Upper lobe of right lung (tissue), 1 donor: ENCODE data around the gene SVBP. TPM values are rescaled to one million over a fixed set of nuclear protein-coding genes. Genes with fewer than 3 reads are reported as not detected.

Experiments used
- ATAC-seq: fragments of 200-7000 bp; cut with Tn5 transposase; one replicate; pipeline ENCODE4 v1.9.1; 2020; ENCODE audit warnings: mild to moderate bottlenecking, moderate library complexity
- DNase-seq: peaks from one replicate; pipeline ENCODE4 v3.0.0-alpha.2; 2020
- H3K27ac ChIP-seq: fragments of 200-600 bp; one replicate; pipeline ENCODE4 v1.8.0; 2022
- H3K27me3 ChIP-seq: fragments of 200-600 bp; one replicate; pipeline ENCODE4 v1.8.0; 2022; ENCODE audit warnings: mild to moderate bottlenecking
- H3K36me3 ChIP-seq: fragments of 200-600 bp; one replicate; pipeline ENCODE4 v1.8.0; 2022
- H3K4me1 ChIP-seq: fragments of 200-600 bp; one replicate; pipeline ENCODE4 v1.8.0; 2022
- H3K4me3 ChIP-seq: fragments of 200-600 bp; one replicate; pipeline ENCODE4 v1.8.0; 2022; ENCODE audit warnings: mild to moderate bottlenecking
- H3K9me3 ChIP-seq: fragments of 200-600 bp; one replicate; pipeline ENCODE4 v1.8.0; 2022
- CTCF ChIP-seq: fragments of 200-600 bp; IDR thresholded peaks from one replicate; pipeline ENCODE4 v1.8.0; 2022; ENCODE audit warnings: antibody characterized with exemption
- intact Hi-C: fragments of 100-400 bp; cut with DNase I; formaldehyde crosslinking; loops from one replicate; pipeline ENCODE4 v1.11.0; 2022
- total RNA-seq: library from RNA; stranded (reverse); fragmentation: NEBNext Ultra II Directional; extraction: Animal tissue kit (Norgen Biotek cat#: 25700); gene quantifications from one replicate; pipeline ENCODE4 v1.2.1, GENCODE V29; 2021
- donor health status: DM: no; HTN: yes; CAD: no; lungs with severe emphysema.

Gene SVBP
- total RNA-seq, 1 donor from 2014 or later, result 19.4 TPM

GRCh38 chr1:42848823-42849537 lies 31.8 kb upstream of the SVBP start:
- Histone ChIP-seq H3K9me3 (no peaks in the 10 kb centered on the region), H3K4me1 (peaks cover 16% of the 10 kb centered on the region), H3K36me3 (peaks cover 21% of the 10 kb centered on the region), H3K27me3 (no peaks in the 10 kb centered on the region), H3K4me3 (no peak overlapping the region), H3K27ac (no peak overlapping the region)
- ATAC-seq (no peak), DNase-seq (no peak)
- intact Hi-C loops, result no loop called here
- TF ChIP-seq CTCF, result no peak

- intact Hi-C loops, result no loop called here
- ATAC-seq, result no peak
These were observed 30.7 kb upstream of the SVBP start for GRCh38 chr1:42847721-42848460.

GRCh38 chr1:42847111-42847595 lies 30.0 kb upstream of the SVBP start:
- TF ChIP-seq CTCF, result no peak
- no peak for DNase-seq
- Histone ChIP-seq H3K27ac (peak overlapping the region; percentile 89), H3K4me3 (peak overlapping the region; percentile 98), H3K4me1 (peaks cover 16% of the 10 kb centered on the region), H3K36me3 (peaks cover 20% of the 10 kb centered on the region), H3K9me3 (no peaks in the 10 kb centered on the region), H3K27me3 (no peaks in the 10 kb centered on the region)
- intact Hi-C loops, result no loop called here
- no peak for ATAC-seq

More at GRCh38 chr1:42847721-42848460, 30.7 kb upstream of the SVBP start:
- TF ChIP-seq CTCF, result no peak
- Histone ChIP-seq H3K9me3 (no peaks in the 10 kb centered on the region), H3K4me1 (peaks cover 16% of the 10 kb centered on the region), H3K36me3 (peaks cover 21% of the 10 kb centered on the region), H3K27ac (no peak overlapping the region), H3K27me3 (no peaks in the 10 kb centered on the region), H3K4me3 (peak overlapping the region; percentile 98)
- no peak for DNase-seq

DNA sequence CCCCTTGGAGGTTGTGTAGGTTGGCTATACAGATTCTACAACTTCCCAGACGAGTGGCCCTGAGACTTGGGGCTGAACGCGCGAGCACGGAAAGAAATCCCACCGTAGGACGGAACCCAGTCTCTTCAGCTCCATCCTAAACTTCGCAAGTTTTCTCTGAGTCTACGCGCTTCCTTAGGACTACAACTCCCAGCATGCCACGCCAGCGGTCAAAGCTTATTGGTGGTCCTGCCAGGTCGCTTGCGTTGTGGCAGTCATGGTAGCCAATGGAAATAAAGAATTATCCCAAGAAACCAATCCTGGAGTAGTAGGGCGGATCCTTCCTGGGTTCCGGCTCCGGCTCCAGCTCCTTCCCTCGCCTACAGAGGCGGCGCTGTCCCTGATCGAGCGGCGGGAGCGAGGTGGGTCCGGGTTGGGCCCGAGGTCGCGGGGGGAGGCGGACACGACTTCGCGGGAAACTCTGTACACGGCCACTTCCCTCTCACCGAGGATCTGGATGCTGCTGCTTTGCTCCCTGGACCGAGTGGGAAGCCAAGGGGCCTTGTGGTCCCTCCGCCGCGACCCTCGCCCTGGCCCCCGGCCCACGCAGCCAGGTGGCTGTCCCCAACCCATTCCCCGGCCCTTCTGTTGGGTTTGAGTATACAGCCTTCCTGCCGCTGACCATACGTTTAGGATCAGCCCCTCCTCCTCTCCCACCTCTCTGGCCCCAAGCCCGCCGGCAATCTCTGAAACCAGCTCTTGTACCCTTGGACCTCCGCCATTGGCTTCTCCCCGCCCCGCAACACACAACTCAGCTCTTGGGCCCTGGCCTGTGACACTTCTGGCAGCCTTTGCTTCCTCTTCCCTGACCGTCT lies 29.3 kb upstream of the SVBP start, which contains the start of gene ZNF691:
ZNF691 (plus strand) TSS at position 357 of the 854 bp plus-strand sequence. CDS start 3,046 bp downstream, outside the sequence.
- ATAC-seq (peak; percentile 99), DNase-seq (peak; percentile 94)
- no peaks in the 10 kb centered on the region for H3K27me3 ChIP-seq
- H3K4me1 ChIP-seq, result peaks cover 16% of the 10 kb centered on the region
- TF ChIP-seq CTCF, result peak; percentile 53
- peak within 1 kb of the TSS; percentile 89 for H3K27ac ChIP-seq
- H3K36me3 ChIP-seq, result peaks cover 13% of the 10 kb centered on the region
- intact Hi-C loops, result no loop called here
- H3K4me3 ChIP-seq, result peak within 1 kb of the TSS; percentile 98
- no peaks in the 10 kb centered on the region for H3K9me3 ChIP-seq

GRCh38 chr1:42845866-42846256 lies 28.7 kb upstream of the SVBP start:
- Histone ChIP-seq H3K36me3 (peaks cover 7% of the 10 kb centered on the region), H3K4me1 (peaks cover 16% of the 10 kb centered on the region), H3K27ac (peak overlapping the region; percentile 89), H3K4me3 (peak overlapping the region; percentile 98), H3K27me3 (no peaks in the 10 kb centered on the region), H3K9me3 (no peaks in the 10 kb centered on the region)
- TF ChIP-seq CTCF, result no peak
- ATAC-seq (no peak), DNase-seq (no peak)
- intact Hi-C loops, result no loop called here
